Neural cell (in vitro differentiated cells): Measurements from ENCODE around the gene TMEM30B.

Experiments
- CTCF ChIP-seq: fragments of 450-650 bp; IDR thresholded peaks from 2 replicates; pipeline ENCODE4 v1.5.1; 2014; ENCODE audit warnings: antibody characterized with exemption, mild to moderate bottlenecking, moderate library complexity; ENCODE audit not compliant: poor library complexity, severe bottlenecking
- EP300 ChIP-seq: fragments of 450-650 bp; conservative IDR thresholded peaks from 2 replicates; pipeline ENCODE4 v1.6.1; 2014; ENCODE audit warnings: antibody characterized with exemption, mild to moderate bottlenecking, moderate library complexity; ENCODE audit not compliant: poor library complexity, severe bottlenecking
- POLR2AphosphoS5 ChIP-seq: IDR thresholded peaks from 2 replicates; pipeline ENCODE4 v1.6.1; 2012

GRCh38 chr14:61304688-61305087 lies 23.6 kb upstream of the TMEM30B start:
- no peak for TF ChIP-seq EP300
- TF ChIP-seq CTCF = no peak
- no peak for TF ChIP-seq POLR2AphosphoS5
